NCI-H2227 (cell line): ENCODE data around the gene GPR107.
"Not testable (repeated sequence)": the region's sequence is repeated elsewhere in the genome, so short reads cannot be mapped to it uniquely, and the experiment has no call there.

Experiments
- DNase-seq: peaks from one replicate; lab custom pipeline; 2025; ENCODE audit not compliant: unreplicated experiment; lab: John Stamatoyannopoulos, UW

The GPR107 gene

GRCh38 chr9:130053504-130054324 is at the start of gene GPR107:
Gene GPR107, plus strand, starts transcription at chr9:130053906. Its CDS starts 27 bp downstream, at chr9:130053933.
- peak; percentile 76 for DNase-seq

GRCh38 chr9:130003943-130004552 is 49.7 kb upstream of the GPR107 start:
- no peak for DNase-seq

GRCh38 chr9:130006952-130007351 is 46.8 kb upstream of the GPR107 start:
- DNase-seq, result not testable (repeated sequence)

- DNase-seq, result no peak
These were observed 45.2 kb upstream of the GPR107 start for GRCh38 chr9:130008538-130008937.

- not testable (repeated sequence) for DNase-seq
These were observed 44.2 kb upstream of the GPR107 start for GRCh38 chr9:130009546-130009945.

GRCh38 chr9:130010151-130010988 is 43.3 kb upstream of the GPR107 start:
- DNase-seq, result no peak

- DNase-seq, result no peak
These were observed 40.4 kb upstream of the GPR107 start for GRCh38 chr9:130013326-130013725.

- no peak for DNase-seq
These were observed 38.2 kb upstream of the GPR107 start for GRCh38 chr9:130015353-130016019.

- DNase-seq, result no peak
These were observed 36.6 kb upstream of the GPR107 start for GRCh38 chr9:130017076-130017475.

- DNase-seq, result not testable (repeated sequence)
These were observed 36.2 kb upstream of the GPR107 start for GRCh38 chr9:130017510-130017909.

- DNase-seq, result no peak
These were observed 35.4 kb upstream of the GPR107 start for GRCh38 chr9:130018265-130018664.

GRCh38 chr9:130020618-130021017 is 33.1 kb upstream of the GPR107 start:
- no peak for DNase-seq

- DNase-seq, result no peak
These were observed 32.6 kb upstream of the GPR107 start for GRCh38 chr9:130021123-130021522.

- DNase-seq, result not testable (repeated sequence)
These were observed 31.9 kb upstream of the GPR107 start for GRCh38 chr9:130021842-130022241.

- DNase-seq, result no peak
These were observed 31.1 kb upstream of the GPR107 start for GRCh38 chr9:130022566-130023143.

- no peak for DNase-seq
These were observed 30.4 kb upstream of the GPR107 start for GRCh38 chr9:130023144-130023787.

GRCh38 chr9:130023994-130024596 is 29.6 kb upstream of the GPR107 start:
- no peak for DNase-seq

GRCh38 chr9:130024597-130024994 is 29.1 kb upstream of the GPR107 start:
- no peak for DNase-seq

GRCh38 chr9:130026583-130027340 is 26.9 kb upstream of the GPR107 start:
- no peak for DNase-seq
